Loucy (cell line): ENCODE results near the gene TPBGL.

Source experiments
- EZH2phosphoT487 ChIP-seq: fragments of 200-600 bp; IDR thresholded peaks from 2 replicates; pipeline ENCODE4 v1.6.1; 2018; ENCODE audit warnings: antibody characterized with exemption, mild to moderate bottlenecking, moderate library complexity, borderline replicate concordance
- TF ChIP-seq, protein P1 (sequence below): fragments of 200-600 bp; sonication (generic); conservative IDR thresholded peaks from 2 replicates; pipeline ENCODE4 v1.5.1; 2014; ENCODE audit warnings: mild to moderate bottlenecking, antibody characterized with exemption, low read length

DNA sequence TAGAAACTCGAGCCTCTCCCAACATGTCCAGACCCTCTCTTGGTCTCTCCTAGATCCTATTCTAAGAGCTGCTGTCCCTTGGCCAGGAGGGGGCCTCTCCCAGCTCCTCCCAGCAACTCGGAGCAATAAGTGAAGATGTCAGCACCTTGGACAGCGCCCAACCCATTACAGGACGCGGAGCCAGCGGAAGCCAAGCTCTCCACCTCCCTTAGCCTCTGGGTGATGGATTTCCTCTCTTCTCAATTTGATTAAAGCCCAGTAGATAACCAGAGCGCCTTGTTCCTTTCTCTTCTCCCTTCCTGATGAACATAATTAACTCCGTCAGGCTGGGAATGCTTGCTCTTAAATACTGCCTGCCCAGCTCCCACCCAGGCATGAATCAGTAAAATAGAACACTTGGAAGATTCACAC lies 26.2 kb upstream of the TPBGL start:
- TF ChIP-seq, protein P1, sequence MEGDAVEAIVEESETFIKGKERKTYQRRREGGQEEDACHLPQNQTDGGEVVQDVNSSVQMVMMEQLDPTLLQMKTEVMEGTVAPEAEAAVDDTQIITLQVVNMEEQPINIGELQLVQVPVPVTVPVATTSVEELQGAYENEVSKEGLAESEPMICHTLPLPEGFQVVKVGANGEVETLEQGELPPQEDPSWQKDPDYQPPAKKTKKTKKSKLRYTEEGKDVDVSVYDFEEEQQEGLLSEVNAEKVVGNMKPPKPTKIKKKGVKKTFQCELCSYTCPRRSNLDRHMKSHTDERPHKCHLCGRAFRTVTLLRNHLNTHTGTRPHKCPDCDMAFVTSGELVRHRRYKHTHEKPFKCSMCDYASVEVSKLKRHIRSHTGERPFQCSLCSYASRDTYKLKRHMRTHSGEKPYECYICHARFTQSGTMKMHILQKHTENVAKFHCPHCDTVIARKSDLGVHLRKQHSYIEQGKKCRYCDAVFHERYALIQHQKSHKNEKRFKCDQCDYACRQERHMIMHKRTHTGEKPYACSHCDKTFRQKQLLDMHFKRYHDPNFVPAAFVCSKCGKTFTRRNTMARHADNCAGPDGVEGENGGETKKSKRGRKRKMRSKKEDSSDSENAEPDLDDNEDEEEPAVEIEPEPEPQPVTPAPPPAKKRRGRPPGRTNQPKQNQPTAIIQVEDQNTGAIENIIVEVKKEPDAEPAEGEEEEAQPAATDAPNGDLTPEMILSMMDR, result peak; percentile 56
- no peak for TF ChIP-seq EZH2phosphoT487
